ENCODE results near the gene C17orf107. TPM values are rescaled to one million over a fixed set of nuclear protein-coding genes. Genes with fewer than 3 reads are reported as not detected.

Gene C17orf107
- total RNA-seq, 4 donors from 2014 or later = 0.10 to 0.33 TPM; not detected in 2

GRCh38 chr17:4870855-4871254 is 28.5 kb upstream of the C17orf107 start:
- no peak overlapping the region for H3K4me3 ChIP-seq
- no peaks in the 10 kb centered on the region for H3K36me3 ChIP-seq
- no peaks in the 10 kb centered on the region for H3K4me1 ChIP-seq
- intact Hi-C loops (cut with DNase I; ENCODE audit: low total_unique reads) (no loop called here), in situ Hi-C loops (cut with MboI; ENCODE audit: low sequenced_read_pairs in 4 of 4) (no loop called here)
- H3K27me3 ChIP-seq = no peaks in the 10 kb centered on the region
- no peak overlapping the region for H3K27ac ChIP-seq
- TF ChIP-seq CTCF (IDR thresholded peaks at IDR 0.05 in 4 of 5, conservative IDR thresholded peaks at IDR 0.05 in 1 of 5) (no peak), POLR2A (IDR thresholded peaks at IDR 0.05) (no peak)
- no peak for ATAC-seq
- DNase-seq = no peak
- H3K9me3 ChIP-seq = no peaks in the 10 kb centered on the region

- no peak for DNase-seq
- Histone ChIP-seq H3K27ac (no peak overlapping the region), H3K4me1 (no peaks in the 10 kb centered on the region), H3K27me3 (no peaks in the 10 kb centered on the region), H3K4me3 (no peak overlapping the region), H3K36me3 (no peaks in the 10 kb centered on the region), H3K9me3 (no peaks in the 10 kb centered on the region)
- TF ChIP-seq CTCF (IDR thresholded peaks at IDR 0.05 in 4 of 5, conservative IDR thresholded peaks at IDR 0.05 in 1 of 5) (no peak), POLR2A (IDR thresholded peaks at IDR 0.05) (no peak)
- intact Hi-C loops (cut with DNase I; ENCODE audit: low total_unique reads) (no loop called here), in situ Hi-C loops (cut with MboI; ENCODE audit: low sequenced_read_pairs in 4 of 4) (no loop called here)
- ATAC-seq = no peak
These were observed 26.6 kb upstream of the C17orf107 start for GRCh38 chr17:4872786-4873185.

GRCh38 chr17:4877089-4877488 is 22.2 kb upstream of the C17orf107 start:
- no peak for DNase-seq
- no peak overlapping the region for H3K27ac ChIP-seq
- H3K9me3 ChIP-seq = no peaks in the 10 kb centered on the region
- H3K27me3 ChIP-seq = no peaks in the 10 kb centered on the region
- no peak overlapping the region for H3K4me3 ChIP-seq
- intact Hi-C loops (cut with DNase I; ENCODE audit: low total_unique reads) = no loop called here
- peaks cover 0 to 19% of the 10 kb centered on the region in 2 donors for H3K36me3 ChIP-seq
- in situ Hi-C loops (cut with MboI; ENCODE audit: low sequenced_read_pairs in 4 of 4) = loop anchor here in 2 of 4 donors (25.0 kb wide), 1 partner anchor 90 kb away; the partner anchor contains the start of genes GLTPD2 (in 2 of the 2), PSMB6 (in 2 of the 2) and VMO1 (in 2 of the 2)
- H3K4me1 ChIP-seq = no peaks in the 10 kb centered on the region
- no peak for ATAC-seq
- TF ChIP-seq CTCF (IDR thresholded peaks at IDR 0.05 in 4 of 5, conservative IDR thresholded peaks at IDR 0.05 in 1 of 5) (no peak), POLR2A (IDR thresholded peaks at IDR 0.05) (no peak)

- H3K27me3 ChIP-seq = no peaks in the 10 kb centered on the region
- no peak overlapping the region for H3K27ac ChIP-seq
- no peaks in the 10 kb centered on the region for H3K9me3 ChIP-seq
- in situ Hi-C loops (cut with MboI; ENCODE audit: low sequenced_read_pairs in 4 of 4) (loop anchor here in 2 of 4 donors (25.0 kb wide), 1 partner anchor 92 kb away; the partner anchor contains the start of genes GLTPD2 (in 2 of the 2), PSMB6 (in 2 of the 2) and VMO1 (in 2 of the 2)), intact Hi-C loops (cut with DNase I; ENCODE audit: low total_unique reads) (no loop called here)
- peaks cover 0 to 23% of the 10 kb centered on the region in 2 donors for H3K36me3 ChIP-seq
- no peak overlapping the region for H3K4me3 ChIP-seq
- TF ChIP-seq CTCF (IDR thresholded peaks at IDR 0.05 in 4 of 5, conservative IDR thresholded peaks at IDR 0.05 in 1 of 5) (no peak), POLR2A (IDR thresholded peaks at IDR 0.05) (no peak)
- DNase-seq (no peak), ATAC-seq (no peak)
- no peaks in the 10 kb centered on the region for H3K4me1 ChIP-seq
These were observed 19.7 kb upstream of the C17orf107 start for GRCh38 chr17:4879601-4880000.

- intact Hi-C loops (cut with DNase I; ENCODE audit: low total_unique reads) = no loop called here
- no peaks in the 10 kb centered on the region for H3K27me3 ChIP-seq
- in situ Hi-C loops (cut with MboI; ENCODE audit: low sequenced_read_pairs in 4 of 4) = loop anchor here (10.0 to 25.0 kb wide), 3 partner anchors 94 to 166 kb away; partner anchors contain the start of genes GLTPD2 (in 3 of the 4), VMO1 (in 3 of the 4), PSMB6 (in 2 of the 4) and ARRB2 (in 1 of the 4)
- H3K9me3 ChIP-seq = no peaks in the 10 kb centered on the region
- H3K4me3 ChIP-seq = no peak overlapping the region
- H3K27ac ChIP-seq = no peak overlapping the region
- DNase-seq (no peak), ATAC-seq (no peak)
- peaks cover 0 to 35% of the 10 kb centered on the region in 2 donors for H3K36me3 ChIP-seq
- no peaks in the 10 kb centered on the region for H3K4me1 ChIP-seq
- TF ChIP-seq POLR2A (IDR thresholded peaks at IDR 0.05) (no peak), CTCF (IDR thresholded peaks at IDR 0.05 in 4 of 5, conservative IDR thresholded peaks at IDR 0.05 in 1 of 5) (no peak)
These were observed 18.5 kb upstream of the C17orf107 start for GRCh38 chr17:4880857-4881256.
